Subcutaneous adipose tissue (tissue), 4 donors: ENCODE results near the gene TOP2B. TPM values are rescaled to one million over a fixed set of nuclear protein-coding genes. Genes with fewer than 3 reads are reported as not detected.

Experiments
- total RNA-seq, 4 donors: library from RNA; depleted of rRNA; stranded (reverse); fragments of >200 nt; gene quantifications; one replicate each; pipeline ENCODE4 v1.1.0, GENCODE V29; 2016
- TF ChIP-seq, protein P1 (sequence below): fragments of 450-650 bp; IDR thresholded peaks from one replicate; pipeline ENCODE4 v1.5.1; 2016; ENCODE audit warnings: low read depth, mild to moderate bottlenecking, control low read depth, antibody characterized with exemption, moderate library complexity

The TOP2B gene
- total RNA-seq, 4 donors from 2014 or later, result 83.5 to 126 (median 87.0) TPM

DNA sequence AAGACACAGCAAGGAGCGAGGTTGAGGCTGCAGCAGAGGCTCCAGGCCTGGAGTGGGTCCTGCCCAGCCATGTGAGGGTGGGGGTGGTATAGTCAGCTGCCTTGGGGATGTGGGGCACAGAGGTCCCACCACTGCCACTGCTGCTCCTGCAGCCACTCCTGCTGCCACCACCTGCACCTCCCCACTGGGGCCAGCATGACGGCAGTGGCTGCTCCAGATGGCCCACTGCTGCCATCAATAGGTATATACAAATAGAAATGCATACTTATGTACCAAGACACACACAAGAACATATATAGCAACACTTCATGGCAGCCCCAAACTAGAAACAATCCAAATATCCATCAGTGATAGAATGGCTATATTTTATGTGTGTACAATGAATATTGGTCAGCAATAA lies 10.0 kb upstream of the TOP2B start:
- TF ChIP-seq, protein P1, sequence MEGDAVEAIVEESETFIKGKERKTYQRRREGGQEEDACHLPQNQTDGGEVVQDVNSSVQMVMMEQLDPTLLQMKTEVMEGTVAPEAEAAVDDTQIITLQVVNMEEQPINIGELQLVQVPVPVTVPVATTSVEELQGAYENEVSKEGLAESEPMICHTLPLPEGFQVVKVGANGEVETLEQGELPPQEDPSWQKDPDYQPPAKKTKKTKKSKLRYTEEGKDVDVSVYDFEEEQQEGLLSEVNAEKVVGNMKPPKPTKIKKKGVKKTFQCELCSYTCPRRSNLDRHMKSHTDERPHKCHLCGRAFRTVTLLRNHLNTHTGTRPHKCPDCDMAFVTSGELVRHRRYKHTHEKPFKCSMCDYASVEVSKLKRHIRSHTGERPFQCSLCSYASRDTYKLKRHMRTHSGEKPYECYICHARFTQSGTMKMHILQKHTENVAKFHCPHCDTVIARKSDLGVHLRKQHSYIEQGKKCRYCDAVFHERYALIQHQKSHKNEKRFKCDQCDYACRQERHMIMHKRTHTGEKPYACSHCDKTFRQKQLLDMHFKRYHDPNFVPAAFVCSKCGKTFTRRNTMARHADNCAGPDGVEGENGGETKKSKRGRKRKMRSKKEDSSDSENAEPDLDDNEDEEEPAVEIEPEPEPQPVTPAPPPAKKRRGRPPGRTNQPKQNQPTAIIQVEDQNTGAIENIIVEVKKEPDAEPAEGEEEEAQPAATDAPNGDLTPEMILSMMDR, result no peak

DNA sequence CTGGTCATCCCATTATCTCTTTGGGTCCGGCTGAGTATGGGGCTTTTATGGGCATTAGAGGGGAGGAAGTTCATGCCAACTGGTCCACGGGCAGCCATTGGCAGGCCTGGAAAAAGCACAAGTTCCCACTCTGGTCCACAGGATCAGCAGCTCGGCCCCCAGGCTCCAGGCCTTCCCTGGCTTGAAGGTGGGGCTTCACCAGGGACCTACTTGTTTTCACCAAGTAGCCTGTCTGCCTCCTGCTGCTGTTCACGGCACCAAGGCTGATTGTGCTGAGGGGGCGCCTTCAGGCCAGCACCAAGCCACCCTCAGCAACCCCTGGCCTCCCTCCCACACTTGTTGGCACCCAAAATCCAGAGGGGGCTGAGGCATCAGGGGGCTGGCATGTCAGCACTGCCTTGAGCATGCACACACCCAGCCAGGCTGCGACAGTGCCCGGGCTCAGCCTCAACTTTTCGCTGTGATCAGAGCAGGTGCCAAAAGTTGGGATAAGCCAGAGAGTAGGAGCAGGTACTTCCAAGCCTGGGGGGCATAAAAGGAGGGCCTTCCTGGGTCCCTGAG lies 9.1 kb upstream of the TOP2B start:
- TF ChIP-seq, protein P1, result no peak

DNA sequence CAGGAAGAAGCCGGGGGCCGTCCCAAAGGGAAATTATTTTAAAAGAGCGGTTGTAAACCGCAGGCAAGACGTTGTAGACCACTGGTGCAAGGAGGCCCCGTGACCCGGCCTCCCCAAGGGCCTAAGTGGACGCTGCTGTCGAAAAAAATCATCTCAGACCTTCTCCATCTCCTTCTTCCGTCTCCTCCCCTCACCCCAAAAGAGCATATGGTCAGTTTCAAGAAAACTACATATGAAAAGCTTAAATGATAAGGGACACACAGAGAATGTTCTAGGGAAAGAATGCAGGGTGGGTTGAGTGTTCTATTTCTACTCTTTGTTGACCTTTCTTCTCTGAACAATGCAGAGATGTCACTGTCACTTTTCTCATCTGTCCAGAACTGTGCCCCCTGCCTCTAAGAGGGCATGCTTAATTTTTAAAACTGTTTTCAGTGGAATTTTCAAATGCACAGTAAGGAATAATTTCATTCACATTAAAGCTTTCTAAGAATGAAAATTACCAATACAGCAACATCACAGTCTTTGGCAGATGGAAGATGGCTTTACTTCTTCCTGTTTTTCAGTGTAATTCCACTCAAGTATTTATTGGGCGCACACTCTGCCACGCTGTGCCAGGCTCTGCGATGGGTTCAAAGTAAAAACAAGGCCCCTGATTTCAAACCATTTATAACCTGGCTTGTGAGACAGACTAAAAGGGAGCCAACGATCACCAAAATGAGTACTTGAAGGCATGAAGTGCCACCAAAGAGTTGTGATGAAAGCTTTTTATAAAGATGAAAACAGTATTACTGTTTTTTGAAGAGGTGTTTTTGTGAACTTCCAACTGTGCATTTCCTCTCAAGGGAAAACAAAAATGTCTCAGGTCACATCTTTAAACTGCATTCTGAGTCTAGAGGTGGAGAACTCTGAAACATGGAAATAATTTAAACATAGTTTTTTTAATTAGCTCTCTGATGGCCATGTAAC lies 891 bp upstream of the TOP2B start:
- TF ChIP-seq, protein P1, result no peak

DNA sequence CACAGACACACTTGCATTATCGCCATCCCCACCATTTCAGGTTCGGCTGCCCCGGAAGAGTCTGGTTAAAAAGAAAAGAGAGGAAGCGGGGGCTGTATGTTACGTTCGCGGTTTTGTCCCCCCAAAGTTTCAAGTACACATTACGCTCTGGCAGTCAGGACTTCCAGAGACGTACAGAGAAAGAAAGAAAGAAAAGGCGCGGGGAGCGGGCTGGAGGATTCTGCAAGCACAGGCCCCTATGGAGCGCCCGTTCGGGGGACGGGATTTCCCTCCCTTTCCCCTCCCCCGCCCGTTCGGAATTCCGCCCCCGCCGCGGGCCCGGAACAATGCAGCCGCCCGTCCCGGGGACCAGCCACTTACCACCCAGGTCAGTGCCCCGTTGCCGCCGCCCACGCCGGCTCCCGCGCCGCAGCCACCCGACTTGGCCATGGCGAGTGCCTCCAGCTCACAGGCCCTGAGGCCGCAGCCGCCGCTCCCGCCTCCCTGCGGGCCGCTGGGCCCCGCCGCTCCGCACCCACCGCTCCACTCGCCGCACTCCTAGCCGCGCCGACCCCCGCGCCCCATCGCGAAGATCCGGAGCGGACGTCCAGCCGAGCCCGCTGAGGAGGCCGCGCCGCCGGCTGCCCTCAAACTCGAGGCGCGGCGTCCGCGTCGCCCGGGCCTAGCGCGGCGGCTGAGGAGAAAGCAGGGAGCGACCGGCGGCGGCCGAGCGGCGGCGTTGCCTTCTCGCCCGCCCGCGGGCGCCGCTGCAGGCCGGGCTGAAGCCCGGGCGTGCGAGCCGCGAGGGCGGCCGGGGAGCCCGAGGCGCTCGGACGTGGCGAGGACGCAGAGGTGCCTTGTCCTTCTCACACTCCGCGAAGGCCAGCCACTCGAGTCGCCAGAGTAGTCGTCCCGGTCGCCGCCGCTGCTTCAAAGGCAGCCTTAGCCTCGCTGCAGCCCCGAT lies 567 bp downstream of the TOP2B start:
- TF ChIP-seq, protein P1, result no peak

DNA sequence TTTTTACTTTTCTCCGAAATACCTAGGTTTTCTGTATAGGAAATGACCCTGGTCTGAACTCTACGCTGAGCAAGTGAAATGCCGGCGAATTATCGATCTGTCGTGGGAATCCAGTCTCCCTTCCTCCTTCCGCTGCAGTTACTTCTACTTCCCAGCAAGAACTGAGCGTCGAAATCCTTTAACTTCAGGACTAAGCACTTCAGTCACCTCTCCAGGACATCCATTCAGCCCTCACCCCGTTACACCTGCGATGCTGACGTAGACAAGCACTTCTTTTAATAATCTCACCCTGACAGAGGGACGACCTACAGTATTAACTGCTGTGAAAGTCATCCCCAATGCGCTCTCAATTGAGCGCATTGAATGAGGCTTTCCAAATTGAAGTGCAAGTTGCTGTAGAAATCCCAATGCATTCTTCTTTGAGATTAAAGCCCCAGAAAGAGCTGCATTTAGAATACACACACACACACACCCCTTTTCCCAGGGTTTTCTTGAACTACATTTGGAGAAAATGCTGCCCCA lies 1.3 kb downstream of the TOP2B start:
- TF ChIP-seq, protein P1, result no peak

DNA sequence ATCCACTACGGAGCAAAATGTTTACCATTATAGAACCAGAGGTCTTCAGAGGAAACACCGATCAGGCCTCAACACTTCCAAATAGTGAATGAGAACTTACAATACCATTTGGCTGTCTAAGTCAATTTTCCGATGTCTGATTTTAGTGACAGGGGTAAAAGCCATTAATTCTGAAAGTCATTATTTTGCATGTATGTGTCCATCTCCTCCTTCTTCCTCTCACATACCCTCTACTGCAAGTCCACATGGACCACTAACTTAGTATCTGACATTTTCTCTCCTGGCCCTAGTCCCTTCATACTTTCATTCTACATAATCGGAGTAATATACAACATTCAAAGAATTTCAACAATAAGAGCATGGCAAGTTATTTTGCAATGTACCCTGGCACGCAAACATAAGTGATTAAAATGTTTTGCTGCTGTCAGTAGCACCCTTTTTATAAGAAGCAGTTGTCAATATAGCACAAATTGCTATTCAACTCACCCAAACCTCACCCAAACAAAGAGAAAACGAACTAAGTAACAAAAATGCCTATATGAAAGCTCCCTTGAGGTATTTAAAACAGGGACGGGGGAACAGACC lies 1.9 kb downstream of the TOP2B start:
- TF ChIP-seq, protein P1, result no peak
